Body of pancreas (tissue), 4 donors: ENCODE data around the gene HOXA3.

Experiments used
- CTCF ChIP-seq, 7 experiments: fragments of 450-650 bp in 4 of 7; fragments of 200-600 bp in 3 of 7; sonication (generic) in 3 of 7; IDR thresholded peaks; one replicate each; pipeline ENCODE4 v1.5.1; 2016 to 2019; ENCODE audit warnings: antibody characterized with exemption in 7 of 7
- POLR2A ChIP-seq, 3 donors: fragments of 450-650 bp; IDR thresholded peaks; one replicate each; pipeline ENCODE4 v1.6.1; 2016; ENCODE audit warnings: antibody characterized with exemption in 3 of 3, mild to moderate bottlenecking in 2 of 3

GRCh38 chr7:27096768-27097514, 55.4 kb downstream of the HOXA3 start:
- TF ChIP-seq CTCF (IDR thresholded peaks at IDR 0.05) (no peak), POLR2A (IDR thresholded peaks at IDR 0.05) (peak in 2 of 3 donors; percentile 9 to 29)
